GM19099 (cell line): ENCODE results near the gene FERMT2.

Experiments used
- POLR2A ChIP-seq: IDR thresholded peaks from 3 replicates; pipeline ENCODE4 v1.6.1; 2011; ENCODE audit warnings: low read depth; ENCODE audit not compliant: insufficient read length; ENCODE audit errors: extremely low read depth

The FERMT2 gene

DNA sequence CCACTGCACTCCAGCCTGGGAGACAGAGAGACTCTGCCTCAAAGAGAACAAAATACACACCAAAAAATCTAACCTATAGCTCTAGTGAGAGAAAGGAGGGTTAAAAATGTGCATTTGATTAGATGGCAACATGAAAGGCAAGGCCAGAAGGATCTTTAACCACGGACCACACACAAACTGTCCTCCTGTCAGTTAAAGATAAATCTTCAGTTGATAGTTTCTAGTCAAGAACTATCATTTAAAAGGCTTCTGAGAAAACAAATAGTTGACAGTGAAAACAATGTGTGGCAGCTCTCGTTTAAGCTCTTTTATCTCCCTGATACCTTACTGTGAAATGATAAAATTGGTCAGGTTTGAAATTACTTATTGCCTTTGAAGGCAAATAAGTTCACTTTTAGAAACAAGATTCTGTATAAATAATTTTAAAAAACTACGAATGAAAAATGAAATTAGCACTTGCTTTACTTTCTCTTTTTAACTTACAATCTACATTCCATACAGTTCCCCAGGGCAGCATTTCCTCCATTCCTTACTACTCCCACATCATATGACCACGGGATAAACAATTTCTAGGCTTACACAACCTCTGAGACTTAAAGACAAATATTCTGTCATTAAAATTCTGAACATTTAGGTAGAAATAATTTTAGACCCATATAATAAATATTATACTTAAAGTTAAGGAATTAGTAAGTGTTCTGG lies 88.1 kb downstream of the FERMT2 start:
- TF ChIP-seq POLR2A = no peak

DNA sequence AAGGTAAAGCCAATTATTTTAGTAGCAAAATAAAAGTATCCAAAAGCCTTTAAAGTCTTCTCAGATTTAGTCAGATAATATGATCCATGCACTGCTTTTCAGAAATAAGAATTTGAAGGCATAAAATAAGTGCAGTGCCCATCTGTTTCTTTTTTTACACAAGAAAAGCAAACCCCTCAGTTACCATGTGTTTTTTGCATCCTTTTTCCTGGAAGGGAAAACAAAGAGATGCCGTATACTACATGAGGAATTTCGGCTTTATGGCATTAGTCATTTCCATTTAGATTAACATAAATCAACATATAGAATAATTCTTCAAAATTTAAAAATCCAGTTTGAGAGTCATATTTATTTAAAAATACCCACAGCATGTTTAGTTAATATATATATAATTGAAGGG lies 89.4 kb downstream of the FERMT2 start:
- TF ChIP-seq POLR2A = no peak

DNA sequence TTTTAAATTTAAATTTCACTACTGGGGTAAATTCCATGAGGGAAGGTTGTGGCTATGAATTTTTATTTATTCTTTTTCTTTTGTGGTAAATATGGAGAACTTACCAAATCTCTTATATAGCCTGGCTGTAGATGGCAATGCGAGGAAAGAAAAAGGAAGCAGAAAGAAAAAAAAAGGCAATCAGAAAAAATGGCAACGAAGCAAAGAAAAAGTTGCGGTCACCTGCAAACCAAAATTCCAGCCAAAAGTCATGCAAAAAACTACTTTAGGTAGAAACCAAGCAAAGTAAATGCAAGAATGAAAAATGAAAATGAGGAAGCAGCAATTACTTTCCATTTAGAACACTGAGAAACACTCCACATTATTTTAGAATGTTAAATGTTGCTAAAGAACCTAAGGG lies 89.9 kb downstream of the FERMT2 start:
- no peak for TF ChIP-seq POLR2A

DNA sequence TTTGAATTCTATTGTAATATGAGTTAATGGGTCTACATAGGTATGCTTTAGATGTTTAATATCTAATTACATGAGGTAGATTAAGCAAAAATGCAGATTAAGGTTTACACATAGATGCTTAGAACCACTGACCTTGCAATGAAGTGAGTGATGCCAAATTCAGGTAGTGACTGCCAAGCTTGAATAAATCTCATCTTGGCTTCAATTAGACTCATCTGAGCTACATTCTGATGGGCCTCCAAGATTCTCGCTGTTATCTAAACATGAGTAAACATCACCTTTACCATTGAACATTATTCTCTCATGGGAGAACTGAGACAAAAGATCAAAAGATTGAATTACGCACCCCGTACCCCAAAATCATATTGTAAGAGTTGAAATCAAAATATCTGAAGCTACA lies 90.6 kb downstream of the FERMT2 start:
- TF ChIP-seq POLR2A = no peak

DNA sequence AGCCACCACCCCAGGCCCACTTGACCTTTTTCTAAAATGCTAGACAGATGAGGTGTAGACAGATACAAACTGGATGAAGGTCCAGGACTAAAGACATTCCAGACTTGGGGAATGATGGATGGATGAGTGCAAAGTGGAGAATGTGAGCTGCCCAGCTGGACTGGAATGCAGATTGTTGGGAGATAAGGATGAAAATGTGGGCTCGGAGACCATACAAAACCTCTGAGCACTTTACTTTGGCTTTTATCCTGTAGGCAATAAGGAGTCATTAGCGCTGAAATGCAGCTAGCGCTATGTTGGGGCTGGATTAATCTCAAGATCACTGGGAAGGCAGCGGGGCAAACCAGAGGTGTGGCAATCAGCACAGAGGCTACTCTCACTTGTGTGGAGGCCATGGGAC lies 94.7 kb downstream of the FERMT2 start:
- no peak for TF ChIP-seq POLR2A

DNA sequence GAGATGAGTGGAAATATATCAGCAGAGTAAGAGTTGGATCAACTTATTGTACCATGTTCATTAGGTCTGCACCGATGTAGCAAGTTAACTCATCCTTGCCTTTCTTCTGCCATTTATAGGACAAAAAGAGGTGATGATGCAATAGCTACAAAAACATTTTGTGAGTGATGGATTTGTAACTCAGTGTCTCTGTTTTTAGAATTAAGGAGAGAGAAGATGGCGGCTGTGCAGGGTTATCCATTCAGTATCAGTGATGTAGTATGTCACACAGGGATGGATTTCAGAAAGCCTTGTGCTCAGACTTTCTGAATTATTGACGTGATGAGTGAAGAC lies 97.4 kb downstream of the FERMT2 start:
- TF ChIP-seq POLR2A = no peak

DNA sequence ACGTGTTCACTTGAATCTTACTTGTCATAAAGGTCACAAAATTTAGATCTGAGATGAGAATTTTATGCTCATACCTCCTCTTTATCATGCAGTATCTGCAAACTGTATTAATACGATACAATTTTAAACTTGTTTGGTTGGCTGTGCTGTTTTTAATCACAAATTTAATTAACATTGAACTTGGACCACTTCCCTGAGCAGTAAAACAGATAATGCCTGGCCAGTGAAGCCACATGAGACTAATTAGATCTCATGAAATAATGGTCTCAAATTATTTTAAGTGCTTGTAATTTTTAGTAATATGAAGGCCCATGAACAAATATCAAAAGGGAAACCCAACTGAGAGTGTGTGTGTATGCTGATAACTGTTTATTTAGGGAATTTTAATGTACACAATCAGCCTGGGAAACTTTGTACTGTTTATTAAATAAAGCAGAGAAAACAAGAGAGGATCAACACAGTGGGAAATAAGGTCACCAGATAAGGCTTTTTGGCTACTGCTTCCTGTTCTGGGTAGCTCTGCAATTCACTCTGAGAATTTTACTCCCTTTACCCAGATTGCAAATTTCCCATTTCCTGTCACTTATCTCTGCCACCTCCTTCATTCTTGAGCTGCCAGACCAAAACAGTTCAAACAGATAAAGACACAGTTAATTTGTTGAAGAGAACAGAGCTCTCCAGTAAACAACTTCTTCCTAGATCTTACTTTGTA lies 97.9 kb downstream of the FERMT2 start:
- TF ChIP-seq POLR2A = no peak

DNA sequence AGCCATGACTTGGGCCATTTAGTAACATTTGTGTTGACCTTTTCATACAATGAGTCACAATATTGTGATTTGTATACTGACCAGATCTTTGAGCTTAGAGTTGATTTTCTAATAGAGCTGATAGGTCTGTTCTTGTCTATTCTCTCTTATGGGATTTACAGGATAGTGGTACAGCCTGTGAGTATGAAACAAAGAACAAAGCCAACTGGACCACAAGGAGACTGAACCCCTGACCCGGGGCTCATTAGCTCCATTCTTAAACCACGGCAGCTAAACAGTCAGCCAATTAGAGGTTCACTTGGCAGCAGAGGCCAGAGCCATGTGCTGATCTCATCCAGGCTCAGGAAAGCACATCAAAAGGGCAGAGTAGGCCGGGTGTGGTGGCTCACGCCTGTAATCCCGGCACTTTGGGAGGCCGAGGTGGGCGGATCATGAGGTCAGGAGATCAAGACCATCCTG lies 100.4 kb downstream of the FERMT2 start:
- TF ChIP-seq POLR2A = no peak

DNA sequence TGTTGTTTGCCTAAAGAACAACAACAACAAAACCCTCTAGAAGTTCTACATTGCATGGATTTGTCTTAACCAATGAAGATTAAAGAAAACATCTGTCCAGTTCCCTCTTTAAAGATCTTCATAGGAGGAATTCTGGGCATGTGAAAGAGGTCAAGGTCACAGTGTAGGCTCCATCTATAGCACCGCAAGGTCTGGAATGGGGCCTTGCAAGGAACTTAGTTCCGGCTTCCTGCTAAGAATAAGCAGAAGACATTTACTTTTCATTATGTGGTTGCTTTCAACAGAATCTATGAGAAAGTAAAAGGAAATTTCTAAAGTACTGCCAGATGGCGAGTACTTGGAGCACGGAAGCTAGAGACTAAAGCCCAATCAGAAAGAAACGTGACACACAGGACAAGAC lies 102.2 kb downstream of the FERMT2 start:
- no peak for TF ChIP-seq POLR2A

DNA sequence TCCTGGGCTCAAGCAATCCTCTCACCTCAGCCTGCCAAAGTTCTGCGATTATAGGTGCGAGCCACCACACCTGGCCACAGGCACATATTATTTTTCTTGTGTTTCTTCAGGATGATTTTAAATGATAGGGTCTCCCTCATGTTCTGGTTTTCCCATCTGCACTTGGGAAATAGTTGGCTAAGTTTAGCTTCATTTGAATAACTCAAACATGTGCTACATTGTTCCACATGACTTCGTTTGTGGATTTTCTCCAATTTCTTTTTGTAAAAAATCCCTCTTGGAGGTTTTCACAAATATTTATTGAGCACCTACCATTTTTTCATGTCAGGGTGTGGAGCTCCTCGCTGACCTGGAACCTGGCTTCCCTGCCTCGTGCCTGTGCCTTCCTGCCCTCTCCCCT lies 104.3 kb downstream of the FERMT2 start:
- no peak for TF ChIP-seq POLR2A

DNA sequence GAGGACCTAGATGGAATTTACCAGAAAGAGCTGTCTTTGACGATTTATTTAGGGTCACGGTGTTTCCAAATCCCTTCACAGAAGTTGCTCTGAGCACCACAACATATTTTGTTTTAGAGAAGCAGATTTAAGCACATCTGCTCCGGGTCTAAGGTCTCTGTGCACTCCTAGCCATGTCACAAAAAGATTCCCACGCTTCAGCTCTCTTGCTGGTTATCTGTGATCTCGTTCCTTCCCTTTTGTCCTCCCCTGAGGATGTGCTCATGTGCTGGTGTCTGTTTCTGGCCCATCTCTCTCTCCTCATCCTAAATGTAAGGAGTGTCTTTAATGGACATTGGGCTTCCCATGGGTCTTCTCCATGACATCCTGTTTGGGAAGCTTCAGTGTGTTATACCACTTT lies 105.8 kb downstream of the FERMT2 start:
- no peak for TF ChIP-seq POLR2A

DNA sequence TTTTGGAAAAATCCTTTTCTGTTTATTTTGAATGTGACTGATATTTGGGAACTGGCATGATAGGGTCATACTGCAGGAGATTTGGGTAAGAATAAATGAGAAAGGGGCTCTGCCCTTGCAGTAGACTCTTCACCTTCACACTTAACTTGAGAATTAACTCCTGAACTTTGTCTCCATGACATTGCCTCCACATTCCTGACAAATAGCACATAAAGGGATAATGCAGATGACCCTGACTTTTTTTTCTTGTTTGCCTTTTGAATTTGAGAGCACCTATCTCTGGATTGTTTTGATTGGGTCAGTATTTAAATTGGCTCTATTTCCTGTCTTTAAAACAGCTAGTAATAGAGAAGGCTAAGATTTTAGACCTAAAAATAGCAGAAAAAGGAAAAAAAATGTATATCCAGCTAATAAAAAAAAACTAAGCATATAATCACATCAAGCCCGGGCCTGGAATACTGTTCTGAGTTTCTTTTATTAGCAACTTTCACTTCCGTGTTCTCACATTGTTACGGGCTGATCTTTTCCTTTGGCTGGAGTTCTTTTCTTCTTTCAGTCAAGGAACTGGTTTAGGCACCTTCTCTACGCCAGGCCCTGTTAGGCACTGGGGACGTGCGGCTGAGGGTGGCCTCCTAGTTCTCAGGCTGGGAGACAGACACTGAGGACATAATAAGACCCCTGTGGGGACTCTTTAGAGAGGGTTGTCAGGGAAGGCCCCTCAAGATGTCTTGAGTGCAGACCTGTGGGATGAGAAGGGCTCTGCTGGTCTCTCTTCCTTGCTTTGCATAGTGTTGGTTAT lies 106.4 kb downstream of the FERMT2 start:
- no peak for TF ChIP-seq POLR2A

DNA sequence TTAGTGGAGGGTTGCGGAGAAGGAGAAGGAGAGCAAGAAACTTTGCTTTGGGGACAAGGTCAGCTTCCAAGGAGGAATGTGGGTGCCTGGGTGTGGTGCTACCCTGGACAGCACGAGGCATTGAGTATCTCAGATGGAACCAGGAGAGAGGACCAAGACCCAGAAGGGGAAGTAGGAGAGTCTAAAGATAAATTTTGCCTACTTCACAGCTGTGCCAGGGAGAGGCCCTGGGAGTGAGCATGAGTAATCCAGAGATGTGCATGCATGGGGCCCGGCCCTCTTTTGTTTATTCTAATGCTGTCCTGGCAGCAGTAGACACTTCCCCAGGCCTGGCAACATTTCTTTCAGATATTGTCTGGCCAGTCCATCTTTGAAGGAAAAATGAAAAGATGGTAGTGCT lies 110.0 kb downstream of the FERMT2 start:
- TF ChIP-seq POLR2A = no peak

DNA sequence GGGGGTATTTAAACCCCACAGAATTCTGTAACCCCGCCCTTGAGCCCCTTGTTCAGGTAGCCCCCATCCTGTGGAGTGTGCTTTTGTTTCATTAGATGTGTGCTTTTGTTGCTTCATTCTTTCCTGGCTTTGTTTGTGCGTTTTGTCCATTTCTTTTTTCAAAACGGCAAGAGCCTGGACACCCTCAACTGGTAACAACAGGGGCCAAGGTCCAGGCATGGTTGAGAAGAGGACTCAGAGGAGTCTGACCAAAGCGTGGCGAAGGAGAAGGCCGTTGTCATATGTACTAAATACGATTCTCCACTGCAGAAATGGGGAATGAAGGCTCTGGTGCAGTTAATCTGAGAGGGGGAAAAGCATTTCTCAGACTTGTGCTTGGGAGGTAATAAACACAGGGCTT lies 113.4 kb downstream of the FERMT2 start:
- TF ChIP-seq POLR2A = no peak

DNA sequence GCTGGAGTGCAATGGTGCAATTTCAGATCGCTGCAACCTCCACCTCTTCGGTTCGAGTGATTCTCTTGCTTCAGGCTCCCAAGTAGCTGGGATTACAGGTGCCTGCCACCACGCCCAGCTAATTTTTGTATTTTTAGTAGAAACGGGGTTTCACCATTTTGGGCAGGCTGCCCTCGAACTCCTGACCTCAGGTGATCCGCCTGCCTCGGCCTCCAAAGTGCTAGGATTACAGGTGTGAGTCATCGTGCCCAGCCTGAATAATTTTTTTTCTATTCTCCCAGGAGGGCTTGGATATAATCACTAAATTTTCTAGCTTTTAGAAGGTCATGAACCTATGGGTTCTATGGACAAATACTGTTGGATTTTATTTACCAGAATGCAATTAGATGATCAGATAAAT lies 114.8 kb downstream of the FERMT2 start:
- TF ChIP-seq POLR2A = no peak
